Transverse colon (tissue), 4 donors: ENCODE results near the gene DBH. TPM values are rescaled to one million over a fixed set of nuclear protein-coding genes. Genes with fewer than 3 reads are reported as not detected.

Source experiments
- DNase-seq: peaks from one replicate; pipeline ENCODE4 v3.0.0-alpha.2; 2019
- H3K27ac ChIP-seq, 4 donors: fragments of 200-600 bp; sonication (generic); 2 replicates each; pipeline ENCODE4 v1.5.1; 2016 to 2018; ENCODE audit warnings: inconsistent platforms in 4 of 4
- H3K27me3 ChIP-seq: fragments of 200-600 bp; sonication (generic); 2 replicates; pipeline ENCODE4 v1.5.1; 2017; ENCODE audit warnings: inconsistent platforms
- H3K36me3 ChIP-seq, 4 donors: fragments of 200-600 bp; sonication (generic); 2 replicates each; pipeline ENCODE4 v1.5.1; 2017 to 2019; ENCODE audit warnings: inconsistent platforms in 4 of 4
- H3K4me1 ChIP-seq, 4 donors: fragments of 200-600 bp; sonication (generic); 2 replicates each; pipeline ENCODE4 v1.5.1; 2017 to 2020; ENCODE audit warnings: inconsistent platforms in 4 of 4
- H3K4me3 ChIP-seq, 4 donors: fragments of 200-600 bp; sonication (generic); 1 replicate in 1 of 4; 2 replicates in 3 of 4; pipeline versions ENCODE4 v1.5.1 to v1.6.1; 2017 to 2019; ENCODE audit warnings: inconsistent platforms in 4 of 4
- H3K9me3 ChIP-seq, 2 donors: fragments of 200-600 bp; sonication (generic); 2 replicates each; pipeline ENCODE4 v1.5.1; 2017 to 2019; ENCODE audit warnings: inconsistent platforms in 2 of 2
- CTCF ChIP-seq, 5 experiments: fragments of 200-600 bp in 3 of 5; fragments of 450-650 bp in 2 of 5; sonication (generic) in 3 of 5; IDR thresholded peaks; 1 replicate in 2 of 5; 2 replicates in 3 of 5; pipeline ENCODE4 v1.5.1; 2016 to 2017; ENCODE audit warnings: antibody characterized with exemption in 5 of 5, inconsistent platforms in 3 of 5, mild to moderate bottlenecking in 2 of 5, moderate library complexity in 1 of 5
- EP300 ChIP-seq: sonication (generic); formaldehyde crosslinking; IDR thresholded peaks from one replicate; pipeline ENCODE4 v1.6.1; 2017; ENCODE audit warnings: antibody characterized with exemption, low read depth
- POLR2A ChIP-seq: fragments of 450-650 bp; IDR thresholded peaks from one replicate; pipeline ENCODE4 v1.6.1; 2016; ENCODE audit warnings: antibody characterized with exemption, mild to moderate bottlenecking, moderate library complexity
- POLR2AphosphoS5 ChIP-seq, 3 donors: sonication (generic); formaldehyde crosslinking; IDR thresholded peaks; one replicate each; pipeline ENCODE4 v1.6.1; 2016; ENCODE audit warnings: antibody characterized with exemption in 3 of 3
- WGBS, 2 donors: methylation state at CpG; one replicate each; pipeline ENCODE4 v1.1.5; 2018; ENCODE audit warnings: low coverage in 1 of 2; 5-methylcytosine and 5-hydroxymethylcytosine counted together
- in situ Hi-C, 4 donors: fragments of 200-750 bp; cut with MboI; loops; one replicate each; pipeline versions ENCODE4 v1.15.0 to v1.15.1; 2017; ENCODE audit warnings: low sequenced_read_pairs in 3 of 4, low pct_ligation_motif_present in 1 of 4, low pct_unique_long_range_greater_than_20kb in 1 of 4
- intact Hi-C: fragments of 100-400 bp; cut with DNase I; formaldehyde crosslinking; loops from one replicate; pipeline ENCODE4 v1.15.1; 2023; ENCODE audit warnings: low total_unique reads
- total RNA-seq, 4 donors: library from RNA; depleted of rRNA; stranded (reverse); fragments of >200 nt; gene quantifications; one replicate each; pipeline ENCODE4 v1.1.0, GENCODE V29; 2016

DBH gene
- total RNA-seq, 4 donors from 2014 or later = not detected

GRCh38 chr9:133616643-133617405, 19.3 kb upstream of the DBH start:
- Histone ChIP-seq H3K36me3 (no peaks in the 10 kb centered on the region), H3K27me3 (peaks cover 54% of the 10 kb centered on the region), H3K4me3 (no peak overlapping the region), H3K4me1 (no peaks in the 10 kb centered on the region), H3K27ac (no peak overlapping the region), H3K9me3 (no peaks in the 10 kb centered on the region)
- in situ Hi-C loops = no loop called here
- 77% methylated on average over 13 of the region's 13 CpGs; no CpG with 5 or more reads in 1 of the 2 donors for WGBS, 2 donors
- DNase-seq = no peak
- intact Hi-C loops = no loop called here
- no peak for TF ChIP-seq EP300
- no peak for TF ChIP-seq POLR2A
- TF ChIP-seq CTCF (IDR thresholded peaks at IDR 0.05) = no peak
- no peak for TF ChIP-seq POLR2AphosphoS5 (IDR thresholded peaks at IDR 0.05)

GRCh38 chr9:133618726-133619125, 17.4 kb upstream of the DBH start:
- 85 to 97% methylated on average over 6 to 10 of the region's 10 CpGs for WGBS, 2 donors
- H3K27ac ChIP-seq = no peak overlapping the region
- no peaks in the 10 kb centered on the region for H3K4me1 ChIP-seq
- DNase-seq = no peak
- TF ChIP-seq EP300 (no peak), POLR2AphosphoS5 (IDR thresholded peaks at IDR 0.05) (no peak), CTCF (IDR thresholded peaks at IDR 0.05) (no peak), POLR2A (no peak)
- no peaks in the 10 kb centered on the region for H3K36me3 ChIP-seq
- H3K9me3 ChIP-seq = no peaks in the 10 kb centered on the region
- in situ Hi-C loops (no loop called here), intact Hi-C loops (no loop called here)
- no peak overlapping the region for H3K4me3 ChIP-seq
- peaks cover 52% of the 10 kb centered on the region for H3K27me3 ChIP-seq

- H3K4me1 ChIP-seq = no peaks in the 10 kb centered on the region
- no peak for TF ChIP-seq CTCF (IDR thresholded peaks at IDR 0.05)
- TF ChIP-seq POLR2A = no peak
- TF ChIP-seq EP300 = no peak
- no peak for TF ChIP-seq POLR2AphosphoS5 (IDR thresholded peaks at IDR 0.05)
- no peaks in the 10 kb centered on the region for H3K36me3 ChIP-seq
- intact Hi-C loops (no loop called here), in situ Hi-C loops (no loop called here)
- no peak overlapping the region for H3K4me3 ChIP-seq
- WGBS, 2 donors = 4 to 7% methylated on average over 4 to 8 of the region's 8 CpGs
- no peaks in the 10 kb centered on the region for H3K9me3 ChIP-seq
- H3K27ac ChIP-seq = no peak overlapping the region
- H3K27me3 ChIP-seq = peaks cover 48% of the 10 kb centered on the region
- peak; percentile 23 for DNase-seq
Observed at GRCh38 chr9:133619791-133620190, 16.4 kb upstream of the DBH start.

GRCh38 chr9:133621725-133622267, 14.4 kb upstream of the DBH start:
- H3K4me1 ChIP-seq = no peaks in the 10 kb centered on the region
- TF ChIP-seq CTCF (IDR thresholded peaks at IDR 0.05) = no peak
- TF ChIP-seq POLR2A = no peak
- TF ChIP-seq EP300 = no peak
- TF ChIP-seq POLR2AphosphoS5 (IDR thresholded peaks at IDR 0.05) = no peak
- peaks cover 37% of the 10 kb centered on the region for H3K27me3 ChIP-seq
- WGBS, 2 donors = 67 to 70% methylated on average over 2 to 11 of the region's 11 CpGs
- no peaks in the 10 kb centered on the region for H3K9me3 ChIP-seq
- no peak overlapping the region for H3K4me3 ChIP-seq
- H3K27ac ChIP-seq = no peak overlapping the region
- DNase-seq = no peak
- intact Hi-C loops = no loop called here
- in situ Hi-C loops = no loop called here
- H3K36me3 ChIP-seq = no peaks in the 10 kb centered on the region
